ENCODE data around the gene KIAA0040. TPM values are rescaled to one million over a fixed set of nuclear protein-coding genes. Genes with fewer than 3 reads are reported as not detected.

The KIAA0040 gene
- total RNA-seq, 1 experiment from 2014 or later: 15.0 TPM

DNA sequence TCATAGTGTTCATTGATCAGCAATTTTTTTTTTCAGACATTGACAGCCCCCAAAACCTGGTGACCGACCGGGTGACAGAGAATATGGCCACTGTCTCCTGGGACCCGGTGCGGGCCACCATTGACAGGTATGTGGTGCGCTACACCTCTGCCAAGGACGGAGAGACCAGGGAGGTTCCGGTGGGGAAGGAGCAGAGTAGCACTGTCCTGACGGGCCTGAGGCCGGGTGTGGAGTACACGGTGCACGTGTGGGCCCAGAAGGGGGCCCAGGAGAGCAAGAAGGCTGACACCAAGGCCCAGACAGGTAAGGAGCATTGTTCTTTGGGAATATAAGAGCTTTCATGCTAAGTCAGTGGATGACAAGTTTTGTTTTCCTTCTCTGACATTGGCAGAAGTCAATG, 75.7 kb downstream of the KIAA0040 start (continued):
- TF ChIP-seq, protein P1, sequence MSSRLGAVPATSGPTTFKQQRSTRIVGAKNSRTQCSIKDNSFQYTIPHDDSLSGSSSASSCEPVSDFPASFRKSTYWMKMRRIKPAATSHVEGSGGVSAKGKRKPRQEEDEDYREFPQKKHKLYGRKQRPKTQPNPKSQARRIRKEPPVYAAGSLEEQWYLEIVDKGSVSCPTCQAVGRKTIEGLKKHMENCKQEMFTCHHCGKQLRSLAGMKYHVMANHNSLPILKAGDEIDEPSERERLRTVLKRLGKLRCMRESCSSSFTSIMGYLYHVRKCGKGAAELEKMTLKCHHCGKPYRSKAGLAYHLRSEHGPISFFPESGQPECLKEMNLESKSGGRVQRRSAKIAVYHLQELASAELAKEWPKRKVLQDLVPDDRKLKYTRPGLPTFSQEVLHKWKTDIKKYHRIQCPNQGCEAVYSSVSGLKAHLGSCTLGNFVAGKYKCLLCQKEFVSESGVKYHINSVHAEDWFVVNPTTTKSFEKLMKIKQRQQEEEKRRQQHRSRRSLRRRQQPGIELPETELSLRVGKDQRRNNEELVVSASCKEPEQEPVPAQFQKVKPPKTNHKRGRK (CRISPR knock-in tag; IDR thresholded peaks at IDR 0.05; ENCODE audit: borderline replicate concordance): no peak
- TF ChIP-seq, protein P2, sequence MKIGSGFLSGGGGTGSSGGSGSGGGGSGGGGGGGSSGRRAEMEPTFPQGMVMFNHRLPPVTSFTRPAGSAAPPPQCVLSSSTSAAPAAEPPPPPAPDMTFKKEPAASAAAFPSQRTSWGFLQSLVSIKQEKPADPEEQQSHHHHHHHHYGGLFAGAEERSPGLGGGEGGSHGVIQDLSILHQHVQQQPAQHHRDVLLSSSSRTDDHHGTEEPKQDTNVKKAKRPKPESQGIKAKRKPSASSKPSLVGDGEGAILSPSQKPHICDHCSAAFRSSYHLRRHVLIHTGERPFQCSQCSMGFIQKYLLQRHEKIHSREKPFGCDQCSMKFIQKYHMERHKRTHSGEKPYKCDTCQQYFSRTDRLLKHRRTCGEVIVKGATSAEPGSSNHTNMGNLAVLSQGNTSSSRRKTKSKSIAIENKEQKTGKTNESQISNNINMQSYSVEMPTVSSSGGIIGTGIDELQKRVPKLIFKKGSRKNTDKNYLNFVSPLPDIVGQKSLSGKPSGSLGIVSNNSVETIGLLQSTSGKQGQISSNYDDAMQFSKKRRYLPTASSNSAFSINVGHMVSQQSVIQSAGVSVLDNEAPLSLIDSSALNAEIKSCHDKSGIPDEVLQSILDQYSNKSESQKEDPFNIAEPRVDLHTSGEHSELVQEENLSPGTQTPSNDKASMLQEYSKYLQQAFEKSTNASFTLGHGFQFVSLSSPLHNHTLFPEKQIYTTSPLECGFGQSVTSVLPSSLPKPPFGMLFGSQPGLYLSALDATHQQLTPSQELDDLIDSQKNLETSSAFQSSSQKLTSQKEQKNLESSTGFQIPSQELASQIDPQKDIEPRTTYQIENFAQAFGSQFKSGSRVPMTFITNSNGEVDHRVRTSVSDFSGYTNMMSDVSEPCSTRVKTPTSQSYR (CRISPR knock-in tag; IDR thresholded peaks at IDR 0.05): no peak
- TF ChIP-seq ZNF317 (CRISPR knock-in tag; IDR thresholded peaks at IDR 0.05; ENCODE audit: borderline replicate concordance, low read depth) (no peak), IRF2 (CRISPR knock-in tag; IDR thresholded peaks at IDR 0.05; ENCODE audit: borderline replicate concordance, low read depth) (no peak)

DNA sequence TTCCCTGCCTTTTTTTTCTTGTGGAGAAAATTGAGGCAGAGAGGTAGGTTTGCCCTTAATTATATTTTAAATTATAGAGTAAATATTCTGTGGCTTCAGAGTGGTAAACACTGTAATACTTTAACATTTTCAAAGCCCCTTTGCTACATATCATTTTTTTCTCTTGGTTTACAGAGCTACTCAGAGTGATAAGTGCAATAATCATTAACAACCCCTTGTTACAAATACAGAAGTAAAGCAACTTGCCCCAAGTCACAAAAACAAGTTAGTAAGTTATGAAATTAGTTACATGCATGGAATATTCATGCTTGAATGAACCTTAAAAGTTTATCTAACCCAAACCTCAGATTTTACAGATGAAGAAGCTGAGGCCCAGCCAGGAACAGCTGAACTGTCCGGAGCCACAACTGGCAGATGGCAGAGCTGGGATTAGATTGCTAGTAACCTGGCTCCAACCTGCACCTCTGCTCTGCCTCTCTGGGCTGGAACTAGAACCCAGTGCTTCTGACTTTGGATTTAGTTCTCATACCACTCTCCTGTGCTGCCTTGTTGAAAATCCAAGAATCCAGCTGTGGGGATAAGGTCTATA, 76.3 kb downstream of the KIAA0040 start:
- Mint-ChIP-seq H3K27me3 (ENCODE audit: low read depth) (no peaks in the 10 kb centered on the region; the same call in 1 of the 2 replicates), H3K4me3 (no peak overlapping the region), H3K27ac (no peak overlapping the region), H3K36me3 (peaks cover 15% of the 10 kb centered on the region; the same call in 1 of the 2 replicates), H3K9me3 (peaks cover 24% of the 10 kb centered on the region), H3K4me1 (no peaks in the 10 kb centered on the region)
- ChIA-PET POLR2A (no interaction called here), CTCF (interaction anchor here (1.0 to 5.8 kb wide), 5 partner anchors 9 to 87 kb away, joined by 3 to 53 read pairs (median 10); no protein-coding TSS in a partner anchor)
- ATAC-seq: no peak
- DNase-seq (ENCODE audit: low spot score): no peak
- TF ChIP-seq, protein P3, sequence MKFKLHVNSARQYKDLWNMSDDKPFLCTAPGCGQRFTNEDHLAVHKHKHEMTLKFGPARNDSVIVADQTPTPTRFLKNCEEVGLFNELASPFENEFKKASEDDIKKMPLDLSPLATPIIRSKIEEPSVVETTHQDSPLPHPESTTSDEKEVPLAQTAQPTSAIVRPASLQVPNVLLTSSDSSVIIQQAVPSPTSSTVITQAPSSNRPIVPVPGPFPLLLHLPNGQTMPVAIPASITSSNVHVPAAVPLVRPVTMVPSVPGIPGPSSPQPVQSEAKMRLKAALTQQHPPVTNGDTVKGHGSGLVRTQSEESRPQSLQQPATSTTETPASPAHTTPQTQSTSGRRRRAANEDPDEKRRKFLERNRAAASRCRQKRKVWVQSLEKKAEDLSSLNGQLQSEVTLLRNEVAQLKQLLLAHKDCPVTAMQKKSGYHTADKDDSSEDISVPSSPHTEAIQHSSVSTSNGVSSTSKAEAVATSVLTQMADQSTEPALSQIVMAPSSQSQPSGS (CRISPR knock-in tag; IDR thresholded peaks at IDR 0.05; ENCODE audit: borderline replicate concordance, low read depth): no peak
- no peak for TF ChIP-seq RORB (CRISPR knock-in tag; IDR thresholded peaks at IDR 0.05)
- TF ChIP-seq ZNF671 (CRISPR knock-in tag; IDR thresholded peaks at IDR 0.05): no peak
- TF ChIP-seq, protein P4, sequence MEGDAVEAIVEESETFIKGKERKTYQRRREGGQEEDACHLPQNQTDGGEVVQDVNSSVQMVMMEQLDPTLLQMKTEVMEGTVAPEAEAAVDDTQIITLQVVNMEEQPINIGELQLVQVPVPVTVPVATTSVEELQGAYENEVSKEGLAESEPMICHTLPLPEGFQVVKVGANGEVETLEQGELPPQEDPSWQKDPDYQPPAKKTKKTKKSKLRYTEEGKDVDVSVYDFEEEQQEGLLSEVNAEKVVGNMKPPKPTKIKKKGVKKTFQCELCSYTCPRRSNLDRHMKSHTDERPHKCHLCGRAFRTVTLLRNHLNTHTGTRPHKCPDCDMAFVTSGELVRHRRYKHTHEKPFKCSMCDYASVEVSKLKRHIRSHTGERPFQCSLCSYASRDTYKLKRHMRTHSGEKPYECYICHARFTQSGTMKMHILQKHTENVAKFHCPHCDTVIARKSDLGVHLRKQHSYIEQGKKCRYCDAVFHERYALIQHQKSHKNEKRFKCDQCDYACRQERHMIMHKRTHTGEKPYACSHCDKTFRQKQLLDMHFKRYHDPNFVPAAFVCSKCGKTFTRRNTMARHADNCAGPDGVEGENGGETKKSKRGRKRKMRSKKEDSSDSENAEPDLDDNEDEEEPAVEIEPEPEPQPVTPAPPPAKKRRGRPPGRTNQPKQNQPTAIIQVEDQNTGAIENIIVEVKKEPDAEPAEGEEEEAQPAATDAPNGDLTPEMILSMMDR (IDR thresholded peaks at IDR 0.05): no peak
- TF ChIP-seq NFE2L1 (CRISPR knock-in tag; IDR thresholded peaks at IDR 0.05): no peak
- TF ChIP-seq, protein P5, sequence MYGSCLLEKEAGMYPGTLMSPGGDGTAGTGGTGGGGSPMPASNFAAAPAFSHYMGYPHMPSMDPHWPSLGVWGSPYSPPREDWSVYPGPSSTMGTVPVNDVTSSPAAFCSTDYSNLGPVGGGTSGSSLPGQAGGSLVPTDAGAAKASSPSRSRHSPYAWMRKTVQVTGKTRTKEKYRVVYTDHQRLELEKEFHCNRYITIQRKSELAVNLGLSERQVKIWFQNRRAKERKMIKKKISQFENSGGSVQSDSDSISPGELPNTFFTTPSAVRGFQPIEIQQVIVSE (CRISPR knock-in tag; IDR thresholded peaks at IDR 0.05; ENCODE audit: borderline replicate concordance): no peak

DNA sequence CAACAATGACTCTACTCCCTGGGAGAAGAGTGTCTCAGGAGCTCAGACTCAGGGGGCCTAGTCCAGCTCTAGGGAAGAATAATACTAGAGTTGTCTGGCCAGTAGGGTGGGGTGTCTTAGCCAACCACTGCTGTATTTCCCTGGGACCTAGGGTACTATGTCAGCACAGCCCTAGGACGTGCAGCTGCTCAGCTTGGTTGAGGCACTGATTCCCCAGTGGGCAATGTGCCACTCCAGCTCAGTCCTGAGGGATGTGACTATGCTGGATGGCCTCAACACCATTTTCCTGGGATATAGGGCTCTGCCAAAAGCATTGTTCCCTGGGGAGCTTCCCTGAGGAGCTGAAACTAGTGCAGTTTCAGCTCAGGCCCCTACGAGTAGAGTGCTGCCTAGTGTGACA, 77.6 kb downstream of the KIAA0040 start:
- POLR2A ChIA-PET: no interaction called here
- TF ChIP-seq ZNF423 (CRISPR knock-in tag; IDR thresholded peaks at IDR 0.05) (no peak), RORB (CRISPR knock-in tag; IDR thresholded peaks at IDR 0.05) (no peak), FOXK1 (CRISPR knock-in tag; IDR thresholded peaks at IDR 0.05) (no peak), TEAD4 (CRISPR knock-in tag; IDR thresholded peaks at IDR 0.05) (no peak)
- TF ChIP-seq, protein P5 (CRISPR knock-in tag; IDR thresholded peaks at IDR 0.05; ENCODE audit: borderline replicate concordance): no peak
- TF ChIP-seq, protein P6, sequence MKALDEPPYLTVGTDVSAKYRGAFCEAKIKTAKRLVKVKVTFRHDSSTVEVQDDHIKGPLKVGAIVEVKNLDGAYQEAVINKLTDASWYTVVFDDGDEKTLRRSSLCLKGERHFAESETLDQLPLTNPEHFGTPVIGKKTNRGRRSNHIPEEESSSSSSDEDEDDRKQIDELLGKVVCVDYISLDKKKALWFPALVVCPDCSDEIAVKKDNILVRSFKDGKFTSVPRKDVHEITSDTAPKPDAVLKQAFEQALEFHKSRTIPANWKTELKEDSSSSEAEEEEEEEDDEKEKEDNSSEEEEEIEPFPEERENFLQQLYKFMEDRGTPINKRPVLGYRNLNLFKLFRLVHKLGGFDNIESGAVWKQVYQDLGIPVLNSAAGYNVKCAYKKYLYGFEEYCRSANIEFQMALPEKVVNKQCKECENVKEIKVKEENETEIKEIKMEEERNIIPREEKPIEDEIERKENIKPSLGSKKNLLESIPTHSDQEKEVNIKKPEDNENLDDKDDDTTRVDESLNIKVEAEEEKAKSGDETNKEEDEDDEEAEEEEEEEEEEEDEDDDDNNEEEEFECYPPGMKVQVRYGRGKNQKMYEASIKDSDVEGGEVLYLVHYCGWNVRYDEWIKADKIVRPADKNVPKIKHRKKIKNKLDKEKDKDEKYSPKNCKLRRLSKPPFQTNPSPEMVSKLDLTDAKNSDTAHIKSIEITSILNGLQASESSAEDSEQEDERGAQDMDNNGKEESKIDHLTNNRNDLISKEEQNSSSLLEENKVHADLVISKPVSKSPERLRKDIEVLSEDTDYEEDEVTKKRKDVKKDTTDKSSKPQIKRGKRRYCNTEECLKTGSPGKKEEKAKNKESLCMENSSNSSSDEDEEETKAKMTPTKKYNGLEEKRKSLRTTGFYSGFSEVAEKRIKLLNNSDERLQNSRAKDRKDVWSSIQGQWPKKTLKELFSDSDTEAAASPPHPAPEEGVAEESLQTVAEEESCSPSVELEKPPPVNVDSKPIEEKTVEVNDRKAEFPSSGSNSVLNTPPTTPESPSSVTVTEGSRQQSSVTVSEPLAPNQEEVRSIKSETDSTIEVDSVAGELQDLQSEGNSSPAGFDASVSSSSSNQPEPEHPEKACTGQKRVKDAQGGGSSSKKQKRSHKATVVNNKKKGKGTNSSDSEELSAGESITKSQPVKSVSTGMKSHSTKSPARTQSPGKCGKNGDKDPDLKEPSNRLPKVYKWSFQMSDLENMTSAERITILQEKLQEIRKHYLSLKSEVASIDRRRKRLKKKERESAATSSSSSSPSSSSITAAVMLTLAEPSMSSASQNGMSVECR (CRISPR knock-in tag; IDR thresholded peaks at IDR 0.05; ENCODE audit: borderline replicate concordance): no peak
- TF ChIP-seq, protein P7, sequence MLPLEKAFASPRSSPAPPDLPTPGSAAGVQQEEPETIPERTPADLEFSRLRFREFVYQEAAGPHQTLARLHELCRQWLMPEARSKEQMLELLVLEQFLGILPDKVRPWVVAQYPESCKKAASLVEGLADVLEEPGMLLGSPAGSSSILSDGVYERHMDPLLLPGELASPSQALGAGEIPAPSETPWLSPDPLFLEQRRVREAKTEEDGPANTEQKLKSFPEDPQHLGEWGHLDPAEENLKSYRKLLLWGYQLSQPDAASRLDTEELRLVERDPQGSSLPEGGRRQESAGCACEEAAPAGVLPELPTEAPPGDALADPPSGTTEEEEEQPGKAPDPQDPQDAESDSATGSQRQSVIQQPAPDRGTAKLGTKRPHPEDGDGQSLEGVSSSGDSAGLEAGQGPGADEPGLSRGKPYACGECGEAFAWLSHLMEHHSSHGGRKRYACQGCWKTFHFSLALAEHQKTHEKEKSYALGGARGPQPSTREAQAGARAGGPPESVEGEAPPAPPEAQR (CRISPR knock-in tag; IDR thresholded peaks at IDR 0.05): no peak

More for the DNA sequence above, 77.6 kb downstream of the KIAA0040 start:
- H3K36me3 Mint-ChIP-seq: peaks cover 15% of the 10 kb centered on the region; the same call in 1 of the 2 replicates
- CTCF ChIA-PET: interaction anchor here (0.8 to 5.8 kb wide), 5 partner anchors 10 to 86 kb away, joined by 4 to 53 read pairs (median 10); no protein-coding TSS in a partner anchor
- H3K4me3 Mint-ChIP-seq: no peak overlapping the region
- ATAC-seq (no peak), DNase-seq (ENCODE audit: low spot score) (no peak)
- H3K27ac Mint-ChIP-seq: no peak overlapping the region
- H3K27me3 Mint-ChIP-seq (ENCODE audit: low read depth): no peaks in the 10 kb centered on the region; the same call in 1 of the 2 replicates
- H3K9me3 Mint-ChIP-seq: peaks cover 24% of the 10 kb centered on the region
- no peaks in the 10 kb centered on the region for H3K4me1 Mint-ChIP-seq

All from WTC11 (cell line).